ENCODE measurements around the gene ST6GAL2.

The ST6GAL2 gene

DNA sequence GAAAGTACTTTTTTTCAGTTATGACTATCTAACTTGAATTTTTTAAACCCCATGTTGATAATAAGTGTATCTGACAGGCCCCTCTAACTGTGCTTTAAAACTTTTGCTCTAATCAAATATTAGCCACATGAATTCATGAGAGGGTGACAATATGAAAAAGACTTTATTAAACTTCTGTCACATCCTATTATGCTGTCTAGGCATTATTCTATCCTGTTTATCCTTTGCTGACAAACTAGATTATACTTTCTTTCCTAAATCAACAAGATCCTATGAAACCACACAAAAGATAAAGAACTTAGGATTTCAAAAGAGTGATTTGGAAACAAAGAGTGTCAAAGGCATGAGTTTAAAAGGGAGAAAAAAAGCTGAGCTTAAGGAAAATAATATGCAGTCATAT is 57.8 kb downstream of the ST6GAL2 start:
- no peak for DNase-seq (ENCODE audit: low spot score)

DNA sequence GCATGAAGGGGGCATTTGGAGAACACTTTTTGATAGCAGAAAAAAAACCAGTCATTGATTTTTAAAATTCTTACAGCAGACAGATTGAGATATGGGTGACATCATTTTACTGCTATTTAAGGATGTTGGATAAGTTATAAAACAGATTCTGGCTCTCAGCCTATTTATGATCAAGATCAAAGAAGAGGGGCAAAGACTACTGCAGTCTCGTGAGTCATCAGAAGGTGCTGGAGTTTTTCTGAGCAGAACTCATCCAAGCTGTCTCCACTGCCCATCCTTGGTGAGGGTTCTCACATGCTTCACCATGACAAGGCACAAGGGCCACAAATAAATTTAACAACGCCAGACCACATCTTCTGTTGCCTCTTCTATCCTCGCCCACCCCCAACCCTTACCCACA is 58.8 kb downstream of the ST6GAL2 start:
- DNase-seq (ENCODE audit: low spot score) = peak; percentile 24

DNA sequence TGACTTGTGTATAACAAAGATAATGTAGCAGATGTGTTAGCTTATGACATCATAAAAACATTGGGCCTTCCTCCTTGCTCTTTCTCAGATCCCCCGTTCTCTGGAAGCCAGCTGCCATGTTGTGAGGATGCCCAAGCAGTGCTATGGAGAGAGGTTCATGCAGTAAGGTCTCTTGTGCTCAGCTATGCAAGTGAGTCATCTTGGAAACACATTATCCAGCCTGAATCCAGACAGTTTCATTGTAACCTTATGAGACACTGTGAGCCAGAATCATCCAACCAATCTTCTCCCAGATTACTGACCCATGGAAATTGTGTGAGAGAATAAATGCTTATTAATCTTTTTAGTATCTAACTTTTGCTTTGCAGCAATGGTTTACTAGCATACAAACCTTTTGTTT is 60.8 kb downstream of the ST6GAL2 start:
- peak; percentile 79 for DNase-seq (ENCODE audit: low spot score)

DNA sequence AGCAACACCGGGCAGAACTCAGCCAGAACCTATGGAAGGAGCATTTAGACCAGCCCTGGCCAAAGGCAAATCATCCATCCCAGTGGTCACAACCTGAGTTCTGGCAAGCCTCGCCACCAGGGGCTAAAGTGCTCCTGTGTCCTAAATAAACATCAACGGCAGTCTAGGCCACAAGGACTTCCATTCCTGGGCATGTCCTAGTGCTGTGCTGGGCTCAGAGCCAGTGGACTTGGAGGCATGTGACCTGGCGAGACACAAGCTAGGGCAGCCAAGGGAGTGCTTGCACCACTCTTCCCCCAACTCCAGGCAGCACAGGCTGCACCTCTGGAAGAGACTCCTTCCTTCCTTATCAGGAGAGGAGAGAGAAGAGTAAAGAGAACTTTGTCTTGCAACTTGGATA is 69.0 kb downstream of the ST6GAL2 start:
- DNase-seq (ENCODE audit: low spot score) = peak; percentile 2

- no peak for DNase-seq (ENCODE audit: low spot score)
These were observed 73.1 kb downstream of the ST6GAL2 start for GRCh38 chr2:106812841-106813240.

DNA sequence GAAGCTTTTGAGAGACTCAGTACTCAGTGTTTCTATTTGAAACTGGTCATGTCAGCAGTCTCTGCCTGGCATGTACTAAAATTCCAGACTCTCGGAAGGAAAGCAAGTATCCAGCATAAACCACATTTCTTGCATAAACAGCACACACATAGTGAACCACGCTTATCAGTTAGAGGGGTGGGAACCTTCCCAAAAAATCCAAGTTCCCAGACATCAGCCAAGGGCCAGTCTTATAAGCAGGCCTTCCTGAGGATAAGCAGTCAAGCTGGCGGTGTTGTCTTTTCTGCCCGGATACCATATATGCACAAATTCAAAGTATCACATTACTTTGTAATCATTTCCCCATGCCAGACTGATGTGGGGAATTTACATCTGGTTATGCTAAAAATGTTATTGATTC is 73.6 kb downstream of the ST6GAL2 start:
- DNase-seq (ENCODE audit: low spot score) = no peak

GRCh38 chr2:106805716-106806115 is 80.3 kb downstream of the ST6GAL2 start:
- no peak for DNase-seq (ENCODE audit: low spot score)

- DNase-seq (ENCODE audit: low spot score) = no peak
These were observed 81.8 kb downstream of the ST6GAL2 start for GRCh38 chr2:106804161-106804560.

- no peak for DNase-seq (ENCODE audit: low spot score)
These were observed 84.9 kb downstream of the ST6GAL2 start for GRCh38 chr2:106800976-106801655.

DNA sequence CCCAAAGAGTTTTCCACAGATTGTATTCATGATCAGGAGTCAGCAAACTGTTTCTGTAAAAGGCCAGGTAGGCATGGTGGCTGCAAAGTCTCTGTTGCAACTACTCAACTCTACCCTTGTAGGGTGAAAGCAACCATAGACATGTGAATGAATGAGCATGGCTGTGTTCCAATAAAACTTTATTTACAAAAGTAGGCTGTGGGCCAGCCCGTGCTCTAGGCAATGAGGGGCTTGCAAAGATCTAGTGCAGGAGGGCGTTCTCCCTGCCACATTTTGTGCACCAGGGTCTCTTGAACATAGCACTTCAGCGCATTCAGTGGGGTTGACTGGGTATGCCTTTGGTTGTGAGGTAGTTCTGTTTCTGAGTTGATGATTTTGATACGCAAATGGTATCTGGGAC is 85.8 kb downstream of the ST6GAL2 start:
- DNase-seq (ENCODE audit: low spot score) = no peak

- no peak for DNase-seq (ENCODE audit: low spot score)
These were observed 87.0 kb downstream of the ST6GAL2 start for GRCh38 chr2:106798826-106799552.

DNA sequence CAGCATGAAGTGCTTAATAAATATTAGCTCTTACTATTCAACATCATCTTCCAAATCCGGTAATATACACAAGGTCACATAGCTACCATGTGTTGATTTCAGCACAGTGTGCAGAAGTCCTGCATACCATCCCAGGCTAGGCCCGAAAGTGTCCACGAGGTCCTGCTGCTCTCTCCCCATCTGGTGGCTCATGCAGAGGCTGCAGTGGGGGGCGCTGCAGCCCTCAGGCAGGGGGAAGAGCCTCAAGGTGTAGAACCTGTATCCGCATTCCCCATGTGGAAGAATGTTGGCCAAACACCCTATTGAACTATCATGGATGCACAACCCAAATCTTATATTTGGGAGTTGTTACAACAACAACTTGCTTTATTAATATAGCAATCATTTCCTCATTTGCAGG is 88.5 kb downstream of the ST6GAL2 start:
- DNase-seq (ENCODE audit: low spot score) = no peak

GRCh38 chr2:106792671-106793070 is 93.3 kb downstream of the ST6GAL2 start:
- no peak for DNase-seq (ENCODE audit: low spot score)

- DNase-seq (ENCODE audit: low spot score) = no peak
These were observed 96.8 kb downstream of the ST6GAL2 start for GRCh38 chr2:106789185-106789584.

- peak; percentile 65 for DNase-seq (ENCODE audit: low spot score)
These were observed 103.3 kb downstream of the ST6GAL2 start for GRCh38 chr2:106782681-106783080.

- DNase-seq (ENCODE audit: low spot score) = peak; percentile 2
These were observed 104.8 kb downstream of the ST6GAL2 start for GRCh38 chr2:106781196-106781595.

- DNase-seq (ENCODE audit: low spot score) = no peak
These were observed 114.2 kb downstream of the ST6GAL2 start for GRCh38 chr2:106771811-106772210.

DNA sequence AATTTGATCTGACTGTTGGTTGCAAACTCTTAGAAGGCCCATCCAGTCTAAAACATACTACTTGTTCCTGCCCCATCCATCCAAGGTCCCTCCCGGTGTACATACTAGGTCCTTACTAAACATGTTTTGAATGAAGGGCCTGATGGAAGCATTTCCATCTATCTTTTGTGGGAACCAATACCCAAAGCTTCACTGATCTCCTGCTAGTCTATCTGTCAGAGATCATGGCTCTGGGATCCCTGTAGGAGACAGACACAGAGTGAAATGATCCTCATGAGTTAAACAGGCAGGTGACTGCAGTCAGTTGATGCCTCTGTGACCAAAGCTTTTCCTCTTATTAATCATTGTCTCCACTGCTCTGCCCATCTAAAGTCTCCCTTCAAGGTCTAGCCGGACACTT is 115.0 kb downstream of the ST6GAL2 start:
- DNase-seq (ENCODE audit: low spot score) = no peak

- no peak for DNase-seq (ENCODE audit: low spot score)
These were observed 121.4 kb downstream of the ST6GAL2 start for GRCh38 chr2:106764614-106765013.

DNA sequence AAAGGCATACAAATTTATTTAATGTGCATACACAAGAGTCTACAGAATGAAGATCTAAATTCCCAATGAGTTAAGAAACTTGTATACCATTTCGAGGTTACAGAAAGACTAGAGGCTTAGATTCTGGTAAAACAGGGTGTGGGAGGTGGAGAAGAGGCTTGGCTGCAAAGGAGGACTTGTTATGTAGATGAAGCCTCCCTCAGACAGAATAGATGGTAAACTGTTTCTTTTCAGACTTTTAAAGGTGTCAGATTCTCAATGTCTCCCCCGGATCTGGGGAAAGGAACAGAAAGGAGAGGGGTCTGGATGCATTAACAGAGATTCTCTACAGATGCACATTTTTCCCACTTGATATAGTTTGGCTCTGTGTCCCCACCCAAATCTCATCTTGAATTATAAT is 126.0 kb downstream of the ST6GAL2 start:
- no peak for DNase-seq (ENCODE audit: low spot score)

- no peak for DNase-seq (ENCODE audit: low spot score)
These were observed 127.0 kb downstream of the ST6GAL2 start for GRCh38 chr2:106758901-106759497.

Data from kidney tubule cell (primary cell).